Measurements from ENCODE around the gene RPGRIP1. TPM values are rescaled to one million over a fixed set of nuclear protein-coding genes. Genes with fewer than 3 reads are reported as not detected.

RPGRIP1 gene
- polyA plus RNA-seq, 1 of the 3 experiments (the other 2 are of a cell fraction) = not detected

DNA sequence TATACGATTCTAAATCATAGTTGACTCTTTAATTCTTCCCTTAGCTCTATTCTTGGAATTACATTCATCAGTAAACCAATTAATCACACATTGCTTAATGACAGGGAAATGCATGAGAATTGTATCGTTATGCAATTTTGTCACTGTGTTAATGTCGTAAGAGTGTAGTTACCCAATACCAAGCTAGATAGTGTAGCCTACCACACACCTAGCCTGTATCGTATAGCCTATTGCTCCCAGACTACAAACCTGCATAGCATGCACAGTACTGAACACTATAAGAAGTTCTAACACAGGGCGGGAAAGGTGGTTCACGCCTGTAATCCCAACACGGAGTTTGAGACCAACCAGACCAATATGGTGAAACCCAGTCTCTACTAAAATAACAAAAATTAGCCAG is 35.3 kb upstream of the RPGRIP1 start (continued):
- TF ChIP-seq TEAD4 (IDR thresholded peaks at IDR 0.05; ENCODE audit: borderline replicate concordance, insufficient read depth) (no peak), JUND (IDR thresholded peaks at IDR 0.05) (no peak), FOXJ3 (CRISPR knock-in tag; IDR thresholded peaks at IDR 0.05) (no peak)
- TF ChIP-seq, protein P1, sequence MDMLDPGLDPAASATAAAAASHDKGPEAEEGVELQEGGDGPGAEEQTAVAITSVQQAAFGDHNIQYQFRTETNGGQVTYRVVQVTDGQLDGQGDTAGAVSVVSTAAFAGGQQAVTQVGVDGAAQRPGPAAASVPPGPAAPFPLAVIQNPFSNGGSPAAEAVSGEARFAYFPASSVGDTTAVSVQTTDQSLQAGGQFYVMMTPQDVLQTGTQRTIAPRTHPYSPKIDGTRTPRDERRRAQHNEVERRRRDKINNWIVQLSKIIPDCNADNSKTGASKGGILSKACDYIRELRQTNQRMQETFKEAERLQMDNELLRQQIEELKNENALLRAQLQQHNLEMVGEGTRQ (IDR thresholded peaks at IDR 0.05; ENCODE audit: borderline replicate concordance, low read depth, low read length) = no peak

GRCh38 chr14:21245813-21246212 is 34.1 kb upstream of the RPGRIP1 start:
- peaks cover 100% of the 10 kb centered on the region for H3K79me2 ChIP-seq (ENCODE audit: insufficient read depth)
- no peak for DNase-seq
- no peak overlapping the region for H3K9ac ChIP-seq
- TF ChIP-seq YY1 (IDR thresholded peaks at IDR 0.05; ENCODE audit: low read depth) (no peak), TCF12 (IDR thresholded peaks at IDR 0.05) (no peak), FOXM1 (IDR thresholded peaks at IDR 0.05; ENCODE audit: low read depth) (no peak), TAF1 (IDR thresholded peaks at IDR 0.05; ENCODE audit: borderline replicate concordance, low read depth, low read length) (no peak), TEAD4 (IDR thresholded peaks at IDR 0.05; ENCODE audit: borderline replicate concordance, insufficient read depth) (no peak), RFX5 (IDR thresholded peaks at IDR 0.05; ENCODE audit: low read length) (no peak), RCOR1 (IDR thresholded peaks at IDR 0.05; ENCODE audit: low read length) (no peak), PBX3 (IDR thresholded peaks at IDR 0.05) (no peak), EZH2phosphoT487 (IDR thresholded peaks at IDR 0.05; ENCODE audit: borderline replicate concordance, low read depth) (no peak), GATA2 (CRISPR knock-in tag; IDR thresholded peaks at IDR 0.05) (no peak), EP300 (IDR thresholded peaks at IDR 0.05; ENCODE audit: borderline replicate concordance in 1 of 2, low read depth in 1 of 2, low read length in 1 of 2) (no peak), ELF1 (IDR thresholded peaks at IDR 0.05) (no peak), GABPA (IDR thresholded peaks at IDR 0.05; ENCODE audit: low read depth) (no peak), USF1 (IDR thresholded peaks at IDR 0.05; ENCODE audit: borderline replicate concordance, low read depth) (no peak), FOSL2 (IDR thresholded peaks at IDR 0.05; ENCODE audit: borderline replicate concordance, low read depth) (no peak)
- TF ChIP-seq, protein P2, sequence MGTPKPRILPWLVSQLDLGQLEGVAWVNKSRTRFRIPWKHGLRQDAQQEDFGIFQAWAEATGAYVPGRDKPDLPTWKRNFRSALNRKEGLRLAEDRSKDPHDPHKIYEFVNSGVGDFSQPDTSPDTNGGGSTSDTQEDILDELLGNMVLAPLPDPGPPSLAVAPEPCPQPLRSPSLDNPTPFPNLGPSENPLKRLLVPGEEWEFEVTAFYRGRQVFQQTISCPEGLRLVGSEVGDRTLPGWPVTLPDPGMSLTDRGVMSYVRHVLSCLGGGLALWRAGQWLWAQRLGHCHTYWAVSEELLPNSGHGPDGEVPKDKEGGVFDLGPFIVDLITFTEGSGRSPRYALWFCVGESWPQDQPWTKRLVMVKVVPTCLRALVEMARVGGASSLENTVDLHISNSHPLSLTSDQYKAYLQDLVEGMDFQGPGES (IDR thresholded peaks at IDR 0.05; ENCODE audit: low read depth, low read length) = no peak
- TF ChIP-seq, protein P3, sequence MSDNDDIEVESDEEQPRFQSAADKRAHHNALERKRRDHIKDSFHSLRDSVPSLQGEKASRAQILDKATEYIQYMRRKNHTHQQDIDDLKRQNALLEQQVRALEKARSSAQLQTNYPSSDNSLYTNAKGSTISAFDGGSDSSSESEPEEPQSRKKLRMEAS (IDR thresholded peaks at IDR 0.05; ENCODE audit: low read depth) = no peak
- TF ChIP-seq, protein P4, sequence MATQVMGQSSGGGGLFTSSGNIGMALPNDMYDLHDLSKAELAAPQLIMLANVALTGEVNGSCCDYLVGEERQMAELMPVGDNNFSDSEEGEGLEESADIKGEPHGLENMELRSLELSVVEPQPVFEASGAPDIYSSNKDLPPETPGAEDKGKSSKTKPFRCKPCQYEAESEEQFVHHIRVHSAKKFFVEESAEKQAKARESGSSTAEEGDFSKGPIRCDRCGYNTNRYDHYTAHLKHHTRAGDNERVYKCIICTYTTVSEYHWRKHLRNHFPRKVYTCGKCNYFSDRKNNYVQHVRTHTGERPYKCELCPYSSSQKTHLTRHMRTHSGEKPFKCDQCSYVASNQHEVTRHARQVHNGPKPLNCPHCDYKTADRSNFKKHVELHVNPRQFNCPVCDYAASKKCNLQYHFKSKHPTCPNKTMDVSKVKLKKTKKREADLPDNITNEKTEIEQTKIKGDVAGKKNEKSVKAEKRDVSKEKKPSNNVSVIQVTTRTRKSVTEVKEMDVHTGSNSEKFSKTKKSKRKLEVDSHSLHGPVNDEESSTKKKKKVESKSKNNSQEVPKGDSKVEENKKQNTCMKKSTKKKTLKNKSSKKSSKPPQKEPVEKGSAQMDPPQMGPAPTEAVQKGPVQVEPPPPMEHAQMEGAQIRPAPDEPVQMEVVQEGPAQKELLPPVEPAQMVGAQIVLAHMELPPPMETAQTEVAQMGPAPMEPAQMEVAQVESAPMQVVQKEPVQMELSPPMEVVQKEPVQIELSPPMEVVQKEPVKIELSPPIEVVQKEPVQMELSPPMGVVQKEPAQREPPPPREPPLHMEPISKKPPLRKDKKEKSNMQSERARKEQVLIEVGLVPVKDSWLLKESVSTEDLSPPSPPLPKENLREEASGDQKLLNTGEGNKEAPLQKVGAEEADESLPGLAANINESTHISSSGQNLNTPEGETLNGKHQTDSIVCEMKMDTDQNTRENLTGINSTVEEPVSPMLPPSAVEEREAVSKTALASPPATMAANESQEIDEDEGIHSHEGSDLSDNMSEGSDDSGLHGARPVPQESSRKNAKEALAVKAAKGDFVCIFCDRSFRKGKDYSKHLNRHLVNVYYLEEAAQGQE (IDR thresholded peaks at IDR 0.05; ENCODE audit: low read depth, low read length) = no peak
- CTCF ChIA-PET = interaction anchor here (1.4 to 1.6 kb wide), 2 partner anchors 9 to 13 kb away, joined by 3 to 6 read pairs; no protein-coding TSS in a partner anchor
- H3K4me1 ChIP-seq (ENCODE audit: control insufficient read depth in 1 of 2, insufficient read depth in 2 of 2, low read depth in 1 of 2, low read length in 1 of 2) = peaks cover 0 to 14% of the 10 kb centered on the region in 2 experiments; a peak in 3 of 4 replicates
- POLR2A ChIA-PET = no interaction called here
- no peak overlapping the region for H3K4me2 ChIP-seq
- H3K9me3 ChIP-seq = no peaks in the 10 kb centered on the region
- H3K36me3 ChIP-seq (replicated peaks in 1 of 2; ENCODE audit: control insufficient read depth in 1 of 2, insufficient read depth in 2 of 2, low read length in 1 of 2) = peaks cover 46 to 76% of the 10 kb centered on the region in 2 experiments
- H3F3A ChIP-seq (replicated peaks; ENCODE audit: insufficient read depth) = peaks cover 51% of the 10 kb centered on the region
- no peaks in the 10 kb centered on the region for H3K27me3 ChIP-seq (ENCODE audit: insufficient read depth)
- peaks cover 100% of the 10 kb centered on the region for H4K20me1 ChIP-seq (ENCODE audit: insufficient read depth)
- no peak overlapping the region for H2AFZ ChIP-seq (ENCODE audit: low read depth)
- WGBS (ENCODE audit: low lambda C conversion rate) = 94% methylated on average over 7 of the region's 7 CpGs
- H3K4me3 ChIP-seq (ENCODE audit: low read depth in 2 of 2, low read length in 1 of 2) = no peak overlapping the region
- no peaks in the 10 kb centered on the region for H3K9me2 ChIP-seq
- no peak overlapping the region for H3K27ac ChIP-seq (ENCODE audit: low read depth in 2 of 2, low read length in 1 of 2)

All from SK-N-SH (cell line).